T follicular helper cell (primary cell): ENCODE measurements around the gene CHST9.
"Not testable (repeated sequence)": the region's sequence is repeated elsewhere in the genome, so short reads cannot be mapped to it uniquely, and the experiment has no call there.

Experiments
- DNase-seq: peaks from one replicate; pipeline ENCODE4 v3.0.0-alpha.2; 2020; ENCODE audit warnings: low read depth

The CHST9 gene

GRCh38 chr18:27171993-27172392 lies 13.1 kb downstream of the CHST9 start:
- DNase-seq = no peak

- no peak for DNase-seq
Measured at GRCh38 chr18:27165412-27165811, 19.7 kb downstream of the CHST9 start.

GRCh38 chr18:27164905-27165304 lies 20.2 kb downstream of the CHST9 start:
- no peak for DNase-seq

- DNase-seq = not testable (repeated sequence)
Measured at GRCh38 chr18:27163197-27163716, 21.9 kb downstream of the CHST9 start.

- not testable (repeated sequence) for DNase-seq
Measured at GRCh38 chr18:27149240-27149639, 35.9 kb downstream of the CHST9 start.

GRCh38 chr18:27144672-27145071 lies 40.4 kb downstream of the CHST9 start:
- DNase-seq = no peak

GRCh38 chr18:27143580-27144287 lies 41.4 kb downstream of the CHST9 start:
- no peak for DNase-seq

GRCh38 chr18:27142891-27143290 lies 42.2 kb downstream of the CHST9 start:
- no peak for DNase-seq

GRCh38 chr18:27141876-27142275 lies 43.2 kb downstream of the CHST9 start:
- DNase-seq = no peak

GRCh38 chr18:27138079-27138478 lies 47.0 kb downstream of the CHST9 start:
- DNase-seq = no peak

GRCh38 chr18:27136208-27136535 lies 48.9 kb downstream of the CHST9 start:
- DNase-seq = no peak

GRCh38 chr18:27135504-27136207 lies 49.5 kb downstream of the CHST9 start:
- DNase-seq = no peak

GRCh38 chr18:27130065-27130630 lies 55.0 kb downstream of the CHST9 start:
- no peak for DNase-seq

- DNase-seq = no peak
Measured at GRCh38 chr18:27124196-27124595, 60.9 kb downstream of the CHST9 start.

GRCh38 chr18:27121108-27121507 lies 64.0 kb downstream of the CHST9 start:
- DNase-seq = no peak

- no peak for DNase-seq
Measured at GRCh38 chr18:27120246-27120645, 64.9 kb downstream of the CHST9 start.

GRCh38 chr18:27118973-27119372 lies 66.1 kb downstream of the CHST9 start:
- DNase-seq = no peak

- DNase-seq = no peak
Measured at GRCh38 chr18:27114842-27115241, 70.3 kb downstream of the CHST9 start.

GRCh38 chr18:27113358-27113757 lies 71.8 kb downstream of the CHST9 start:
- no peak for DNase-seq

GRCh38 chr18:27110319-27110718 lies 74.8 kb downstream of the CHST9 start:
- no peak for DNase-seq

GRCh38 chr18:27109451-27109850 lies 75.7 kb downstream of the CHST9 start:
- no peak for DNase-seq

- DNase-seq = no peak
Measured at GRCh38 chr18:27108842-27109241, 76.3 kb downstream of the CHST9 start.

GRCh38 chr18:27104743-27105142 lies 80.4 kb downstream of the CHST9 start:
- no peak for DNase-seq
